Ascending aorta (tissue), 2 donors: ENCODE results near the gene CETP. TPM values are rescaled to one million over a fixed set of nuclear protein-coding genes. Genes with fewer than 3 reads are reported as not detected.
A peak's percentile ranks its signal among the peaks of the same experiment; 100 is the strongest.
"Not testable (repeated sequence)": the region's sequence is repeated elsewhere in the genome, so short reads cannot be mapped to it uniquely, and the experiment has no call there.

ENCODE experiments used
- DNase-seq, 2 donors: peaks; one replicate each; pipeline ENCODE4 v3.0.0-alpha.2; 2019; ENCODE audit warnings: low spot score in 2 of 2
- H3K27ac ChIP-seq, 2 donors: fragments of 200-600 bp; sonication (generic); one replicate each; pipeline ENCODE4 v1.5.1; 2016 to 2017; ENCODE audit warnings: mild to moderate bottlenecking in 1 of 2
- H3K27me3 ChIP-seq: fragments of 200-600 bp; sonication (generic); one replicate; pipeline ENCODE4 v1.5.1; 2017
- H3K36me3 ChIP-seq, 2 donors: fragments of 200-600 bp; sonication (generic); one replicate each; pipeline ENCODE4 v1.5.1; 2016
- H3K4me1 ChIP-seq, 2 donors: fragments of 200-600 bp; sonication (generic); one replicate each; pipeline ENCODE4 v1.5.1; 2016 to 2017; ENCODE audit warnings: mild to moderate bottlenecking in 1 of 2
- H3K4me3 ChIP-seq, 2 donors: fragments of 200-600 bp; sonication (generic); one replicate each; pipeline ENCODE4 v1.5.1; 2016 to 2017; ENCODE audit warnings: mild to moderate bottlenecking in 1 of 2
- H3K9me3 ChIP-seq, 2 donors: fragments of 200-600 bp; sonication (generic); one replicate each; pipeline ENCODE4 v1.5.1; 2016
- intact Hi-C: fragments of 100-400 bp; cut with DNase I; formaldehyde crosslinking; loops from one replicate; pipeline ENCODE4 v1.15.1; 2023
- total RNA-seq: library from RNA; depleted of rRNA; stranded (reverse); fragments of >200 nt; gene quantifications from one replicate; pipeline ENCODE4 v1.1.0, GENCODE V29; 2016
- TF ChIP-seq, protein P1 (sequence below), 3 experiments: fragments of 200-600 bp in 2 of 3; fragments of 450-650 bp in 1 of 3; sonication (generic) in 2 of 3; IDR thresholded peaks; one replicate each; pipeline ENCODE4 v1.5.1; 2016 to 2019; ENCODE audit warnings: antibody characterized with exemption in 3 of 3, mild to moderate bottlenecking in 1 of 3, moderate library complexity in 1 of 3

Gene CETP
- total RNA-seq, 1 donor from 2014 or later, result not detected

DNA sequence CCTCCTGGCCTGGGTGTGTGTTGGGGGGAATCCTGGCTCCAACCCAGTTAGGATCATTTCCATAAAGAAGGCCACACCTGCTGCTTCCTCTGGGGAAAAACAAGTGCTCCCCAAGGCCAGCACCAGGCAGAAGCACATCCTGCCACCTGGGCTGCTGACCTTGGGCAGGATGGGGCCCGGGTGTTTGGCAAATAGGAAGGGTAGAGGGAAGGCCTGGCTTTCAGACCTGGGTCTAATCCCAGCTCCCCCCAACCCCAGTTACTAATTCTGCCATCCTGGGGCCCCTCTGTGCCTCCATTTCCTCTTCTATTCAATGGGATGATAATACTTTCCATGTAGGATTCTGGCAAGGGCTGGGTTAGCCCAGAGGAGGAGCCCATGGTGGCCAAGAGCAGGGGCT lies 24.6 kb downstream of the CETP start:
- Histone ChIP-seq H3K27ac (peak overlapping the region; percentile 56 to 57), H3K4me3 (no peak overlapping the region), H3K36me3 (no peaks in the 10 kb centered on the region), H3K9me3 (no peaks in the 10 kb centered on the region), H3K4me1 (peaks cover 0 to 21% of the 10 kb centered on the region in 2 donors), H3K27me3 (no peaks in the 10 kb centered on the region)
- intact Hi-C loops, result no loop called here
- DNase-seq, result no peak
- TF ChIP-seq, protein P1, sequence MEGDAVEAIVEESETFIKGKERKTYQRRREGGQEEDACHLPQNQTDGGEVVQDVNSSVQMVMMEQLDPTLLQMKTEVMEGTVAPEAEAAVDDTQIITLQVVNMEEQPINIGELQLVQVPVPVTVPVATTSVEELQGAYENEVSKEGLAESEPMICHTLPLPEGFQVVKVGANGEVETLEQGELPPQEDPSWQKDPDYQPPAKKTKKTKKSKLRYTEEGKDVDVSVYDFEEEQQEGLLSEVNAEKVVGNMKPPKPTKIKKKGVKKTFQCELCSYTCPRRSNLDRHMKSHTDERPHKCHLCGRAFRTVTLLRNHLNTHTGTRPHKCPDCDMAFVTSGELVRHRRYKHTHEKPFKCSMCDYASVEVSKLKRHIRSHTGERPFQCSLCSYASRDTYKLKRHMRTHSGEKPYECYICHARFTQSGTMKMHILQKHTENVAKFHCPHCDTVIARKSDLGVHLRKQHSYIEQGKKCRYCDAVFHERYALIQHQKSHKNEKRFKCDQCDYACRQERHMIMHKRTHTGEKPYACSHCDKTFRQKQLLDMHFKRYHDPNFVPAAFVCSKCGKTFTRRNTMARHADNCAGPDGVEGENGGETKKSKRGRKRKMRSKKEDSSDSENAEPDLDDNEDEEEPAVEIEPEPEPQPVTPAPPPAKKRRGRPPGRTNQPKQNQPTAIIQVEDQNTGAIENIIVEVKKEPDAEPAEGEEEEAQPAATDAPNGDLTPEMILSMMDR (IDR thresholded peaks at IDR 0.05), result no peak

DNA sequence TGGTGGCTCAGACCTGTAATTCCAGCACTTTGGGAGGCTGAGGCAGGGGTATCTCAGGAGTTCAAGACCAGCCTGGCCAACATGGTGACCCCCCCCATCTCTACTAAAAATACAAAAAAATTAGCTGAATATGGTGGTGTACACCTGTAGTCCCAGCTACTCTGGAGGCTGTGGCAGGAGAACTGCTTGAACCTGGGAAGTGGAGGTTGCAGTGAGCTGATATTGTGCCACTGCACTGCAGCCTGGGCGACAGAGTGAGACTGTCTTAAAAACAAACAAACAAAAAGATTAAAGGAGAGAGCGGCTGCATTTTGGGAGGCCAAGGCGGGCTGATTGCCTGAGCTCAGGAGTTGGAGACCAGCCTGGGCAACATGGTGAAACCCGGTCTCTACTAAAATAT lies 25.2 kb downstream of the CETP start:
- H3K27me3 ChIP-seq, H3K4me3 ChIP-seq, H3K27ac ChIP-seq, H3K9me3 ChIP-seq, H3K36me3 ChIP-seq, DNase-seq, intact Hi-C loops: not testable (repeated sequence)
- H3K4me1 ChIP-seq, result peaks cover 0 to 16% of the 10 kb centered on the region in 2 donors

DNA sequence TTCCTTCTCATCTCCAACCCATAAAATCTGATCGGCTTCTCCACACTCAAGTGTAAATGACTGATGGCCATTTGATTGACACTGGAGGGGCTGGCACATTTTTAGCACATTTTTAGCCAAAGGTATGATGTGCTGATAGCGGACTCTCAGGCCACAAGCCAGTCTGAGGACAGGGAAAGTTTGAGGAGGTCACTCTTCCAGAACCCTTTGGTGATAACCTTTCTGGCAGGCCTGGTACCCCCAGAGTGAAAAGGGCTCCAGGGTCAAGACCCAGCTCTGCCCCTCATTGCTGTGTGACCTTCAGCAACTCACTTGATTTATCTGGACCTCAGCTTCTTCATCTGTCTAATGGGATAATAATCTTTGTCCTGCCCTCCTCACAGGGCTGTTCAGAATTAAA lies 25.9 kb downstream of the CETP start:
- peaks cover 0 to 16% of the 10 kb centered on the region in 2 donors for H3K4me1 ChIP-seq
- no peak overlapping the region for H3K4me3 ChIP-seq
- intact Hi-C loops, result loop anchor here (2.0 kb wide), 1 partner anchor 55 kb away; the partner anchor contains the start of gene HERPUD1
- no peak for DNase-seq
- H3K27ac ChIP-seq, result peak overlapping the region in 1 of 2 donors; percentile 87
- no peaks in the 10 kb centered on the region for H3K27me3 ChIP-seq
- H3K9me3 ChIP-seq, result no peaks in the 10 kb centered on the region
- TF ChIP-seq, protein P1 (IDR thresholded peaks at IDR 0.05), result no peak
- H3K36me3 ChIP-seq, result no peaks in the 10 kb centered on the region

DNA sequence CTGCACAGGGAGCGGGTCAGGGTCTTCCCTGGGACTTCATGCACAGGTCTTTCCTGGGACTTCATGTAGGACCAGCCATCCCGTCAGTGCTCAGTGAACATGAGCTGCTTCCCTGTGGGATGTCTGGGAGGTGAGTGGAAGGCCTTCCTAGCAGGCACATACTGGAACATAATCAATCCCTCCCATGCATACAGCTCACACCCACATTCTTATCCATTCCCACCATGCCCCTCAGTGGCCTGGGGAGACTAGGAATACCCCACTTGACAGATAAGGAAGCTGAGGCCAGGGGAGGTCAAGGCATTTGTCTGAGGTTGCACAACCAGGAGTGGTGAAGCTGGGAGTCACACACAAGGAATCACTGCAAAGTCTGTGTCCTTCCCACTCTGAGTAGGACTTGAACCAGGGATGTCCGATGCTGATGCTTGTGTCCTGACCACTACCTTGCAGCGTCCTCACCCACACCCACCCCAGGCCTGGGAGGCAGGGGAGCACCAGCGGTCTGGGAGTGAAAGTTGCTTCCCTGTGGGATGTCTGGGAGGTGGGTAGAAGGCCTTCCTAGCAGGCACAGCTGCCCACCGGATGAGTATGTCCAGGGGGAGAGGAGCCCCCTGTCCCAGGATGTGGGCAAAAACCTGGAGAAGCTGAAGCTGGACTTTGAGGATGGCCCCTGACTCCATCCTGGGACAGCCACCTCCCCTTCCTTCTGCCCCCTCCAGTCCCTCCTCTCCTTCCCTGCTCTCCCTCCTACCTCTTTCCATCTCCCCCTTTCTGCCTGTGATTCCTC lies 26.6 kb downstream of the CETP start:
- no peaks in the 10 kb centered on the region for H3K9me3 ChIP-seq
- H3K27me3 ChIP-seq, result no peaks in the 10 kb centered on the region
- H3K27ac ChIP-seq, result peak overlapping the region; percentile 81 to 87
- TF ChIP-seq, protein P1 (IDR thresholded peaks at IDR 0.05), result no peak
- H3K36me3 ChIP-seq, result no peaks in the 10 kb centered on the region
- intact Hi-C loops, result loop anchor here (2.0 kb wide), 1 partner anchor 56 kb away; the partner anchor contains the start of gene HERPUD1
- peak in 1 of 2 donors; percentile 64 for DNase-seq
- H3K4me1 ChIP-seq, result peaks cover 0 to 16% of the 10 kb centered on the region in 2 donors
- H3K4me3 ChIP-seq, result peak overlapping the region; percentile 69 to 95

DNA sequence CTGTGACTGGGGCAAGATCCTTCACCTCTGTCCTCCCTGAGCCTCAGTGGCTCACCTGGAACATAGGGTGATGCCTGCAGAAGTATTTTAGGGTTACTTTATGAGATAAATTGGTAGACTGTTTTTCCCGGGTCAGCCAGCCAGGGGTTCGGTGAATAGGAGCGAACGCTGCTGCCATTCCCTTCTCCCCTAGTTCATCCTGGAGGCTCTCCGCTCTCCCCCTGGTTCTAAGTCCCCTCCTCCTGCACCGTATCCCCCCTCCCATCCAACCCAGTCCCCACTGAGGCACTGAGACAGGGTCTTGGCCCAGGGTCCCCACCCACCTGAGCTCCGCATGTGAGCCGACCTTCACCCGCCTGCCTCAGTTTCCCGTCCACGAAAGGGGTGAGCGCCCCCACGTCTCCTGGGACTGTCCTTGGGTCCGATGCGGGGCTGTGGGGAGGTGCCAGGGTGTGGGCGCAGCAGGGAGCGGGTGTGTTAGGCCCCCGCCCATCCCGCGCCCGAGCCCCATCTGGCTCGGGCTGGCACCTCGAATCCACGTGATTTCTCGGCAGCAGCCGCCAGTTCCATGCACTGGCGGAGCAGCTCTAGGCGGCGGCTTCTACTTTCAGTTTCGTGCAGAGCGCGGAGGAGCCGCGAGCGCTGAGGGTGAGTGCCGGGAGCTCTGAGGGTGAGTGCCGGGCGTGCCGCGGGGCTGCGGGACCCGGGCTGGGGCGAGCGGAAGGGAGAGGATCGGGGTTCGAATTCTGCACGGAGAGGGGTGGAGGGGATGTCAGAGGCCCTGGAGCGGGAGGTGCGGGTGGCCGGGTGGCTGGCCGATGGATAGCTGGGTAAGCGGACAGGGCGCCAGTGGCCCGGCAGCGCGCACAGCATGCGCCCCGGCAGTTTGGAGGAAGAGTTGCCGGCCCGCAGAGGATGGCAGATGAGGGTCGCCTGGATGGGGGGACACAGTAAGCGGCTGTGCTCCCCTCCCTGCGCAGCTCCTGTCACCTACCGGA lies 27.5 kb downstream of the CETP start, which contains the start of gene NLRC5:
Gene NLRC5 (plus strand): TSS at position 610 of the 998 bp plus-strand sequence. CDS start 31,156 bp downstream, outside the sequence.
- Histone ChIP-seq H3K9me3 (no peaks in the 10 kb centered on the region), H3K4me1 (peaks cover 0 to 16% of the 10 kb centered on the region in 2 donors), H3K36me3 (no peaks in the 10 kb centered on the region), H3K4me3 (peak within 1 kb of the TSS; percentile 69 to 95), H3K27ac (peak within 1 kb of the TSS; percentile 81 to 87), H3K27me3 (no peaks in the 10 kb centered on the region)
- DNase-seq, result peak; percentile 72 to 92
- intact Hi-C loops, result loop anchor here (2.0 kb wide), 1 partner anchor 56 kb away; the partner anchor contains the start of gene HERPUD1
- TF ChIP-seq, protein P1 (IDR thresholded peaks at IDR 0.05), result no peak
